ENCODE measurements around the gene ACTL9. TPM values are rescaled to one million over a fixed set of nuclear protein-coding genes. Genes with fewer than 3 reads are reported as not detected.

ACTL9 gene
- total and polyA plus RNA-seq, 2 of the 13 experiments (the other 11 are each of a cell fraction or from before 2014, with no cell fraction given), result not detected

GRCh38 chr19:8662263-8662662, 36.3 kb downstream of the ACTL9 start:
- BruUV-seq (replicated peaks), result no TSS peak
- ATAC-seq (no peak), DNase-seq (ENCODE audit: low spot score) (no peak), FAIRE-seq (no peak)
- H3K27ac ChIP-seq (ENCODE audit: extremely low read length, insufficient read depth, low read length), result no peak overlapping the region
- intact Hi-C loops (cut with micrococcal nuclease; ENCODE audit: unreplicated experiment), result no loop called here
- ChIA-PET POLR2A (no interaction called here), CTCF (ENCODE audit: low intra/inter-chr PET ratio, low total read pairs) (no interaction called here)
- no peaks in the 10 kb centered on the region for H3K9me3 ChIP-seq (ENCODE audit: low read length)
- in situ Hi-C loops (cut with HindIII; ENCODE audit: extremely low pct_ligation_motif_present, low pct_unique_long_range_greater_than_20kb), result loop anchor here (25.0 kb wide), 1 partner anchor 425 kb away; the partner anchor contains the start of gene OR1M1
- peaks cover 0 to 18% of the 10 kb centered on the region in 2 experiments; a peak in 4 of 5 replicates for H3K27me3 ChIP-seq (ENCODE audit: control insufficient read depth in 1 of 2, insufficient read depth in 2 of 2, low read length in 2 of 2)
- WGBS (ENCODE audit: low lambda C conversion rate), result 51% methylated on average over 4 of the region's 4 CpGs
- H2AFZ ChIP-seq (ENCODE audit: low read length), result no peak overlapping the region
- TF ChIP-seq GATA4 (IDR thresholded peaks at IDR 0.05; ENCODE audit: borderline replicate concordance, low read depth), result no peak
- TF ChIP-seq KLF15 (CRISPR knock-in tag; IDR thresholded peaks at IDR 0.05; ENCODE audit: borderline replicate concordance), result no peak
- TF ChIP-seq RARG (CRISPR knock-in tag; IDR thresholded peaks at IDR 0.05; ENCODE audit: low read depth), result no peak
- TF ChIP-seq ZNF512 (CRISPR knock-in tag; IDR thresholded peaks at IDR 0.05), result no peak
- no peak for TF ChIP-seq CHD2 (IDR thresholded peaks at IDR 0.05; ENCODE audit: low read depth, low read length)
- no peak for TF ChIP-seq PBX3 (CRISPR knock-in tag; IDR thresholded peaks at IDR 0.05; ENCODE audit: borderline replicate concordance)
- TF ChIP-seq PAX8 (CRISPR knock-in tag; IDR thresholded peaks at IDR 0.05; ENCODE audit: borderline replicate concordance), result no peak
- no peak for TF ChIP-seq MTF1 (CRISPR knock-in tag; IDR thresholded peaks at IDR 0.05)
- no peak for TF ChIP-seq ZNF746 (CRISPR knock-in tag; IDR thresholded peaks at IDR 0.05)
- TF ChIP-seq MNT (IDR thresholded peaks at IDR 0.05), result no peak
- TF ChIP-seq ZNF770 (CRISPR knock-in tag; IDR thresholded peaks at IDR 0.05), result no peak
- no peak for TF ChIP-seq MIXL1 (CRISPR knock-in tag; IDR thresholded peaks at IDR 0.05)
- TF ChIP-seq CBX1 (IDR thresholded peaks at IDR 0.05; ENCODE audit: low read depth), result no peak
- TF ChIP-seq ZNF670 (CRISPR knock-in tag; IDR thresholded peaks at IDR 0.05; ENCODE audit: borderline replicate concordance), result no peak
- no peaks in the 10 kb centered on the region for H3K79me2 ChIP-seq (ENCODE audit: insufficient read depth, low read length)
- no peak overlapping the region for H3K9ac ChIP-seq (ENCODE audit: insufficient read depth, low read depth, low read length)
- no peak overlapping the region for H3K4me3 ChIP-seq (replicated peaks in 1 of 3; ENCODE audit: insufficient read depth in 1 of 3, low read depth in 2 of 3, low read length in 3 of 3)
- no peaks in the 10 kb centered on the region for H4K20me1 ChIP-seq (ENCODE audit: insufficient read depth, low read length)
- no peaks in the 10 kb centered on the region for H3K36me3 ChIP-seq (replicated peaks in 1 of 2; ENCODE audit: control insufficient read depth in 1 of 2, insufficient read depth in 2 of 2, low read length in 2 of 2)
- H3K4me2 ChIP-seq (ENCODE audit: low read depth, low read length), result no peak overlapping the region
- no peaks in the 10 kb centered on the region for H3K4me1 ChIP-seq (ENCODE audit: insufficient read depth, low read length)

Data from HepG2 (cell line).